NCI-H2171 treated with DMSO at 0.1 percent for 48 hours (cell line): ENCODE results near the gene TSPAN3.

ENCODE experiments used
- DNase-seq: peaks from one replicate; lab custom pipeline; 2025; lab: John Stamatoyannopoulos, UW

The TSPAN3 gene

GRCh38 chr15:77009646-77010311 is 61.1 kb downstream of the TSPAN3 start:
- DNase-seq: no peak

GRCh38 chr15:77009176-77009575 is 61.7 kb downstream of the TSPAN3 start:
- DNase-seq: no peak

- DNase-seq: no peak
Observed at GRCh38 chr15:77004189-77004588, 66.7 kb downstream of the TSPAN3 start.

GRCh38 chr15:77002954-77003912 is 67.7 kb downstream of the TSPAN3 start:
- no peak for DNase-seq

- no peak for DNase-seq
Observed at GRCh38 chr15:77002436-77002835, 68.5 kb downstream of the TSPAN3 start.

- DNase-seq: no peak
Observed at GRCh38 chr15:77001966-77002365, 68.9 kb downstream of the TSPAN3 start.

GRCh38 chr15:77001351-77001750 is 69.6 kb downstream of the TSPAN3 start:
- no peak for DNase-seq

- DNase-seq: no peak
Observed at GRCh38 chr15:76999996-77000395, 70.9 kb downstream of the TSPAN3 start.

GRCh38 chr15:76998663-76999285 is 72.1 kb downstream of the TSPAN3 start:
- DNase-seq: no peak

- no peak for DNase-seq
Observed at GRCh38 chr15:76996526-76997401, 74.1 kb downstream of the TSPAN3 start.

GRCh38 chr15:76996076-76996525 is 74.8 kb downstream of the TSPAN3 start:
- DNase-seq: no peak

GRCh38 chr15:76994971-76995945 is 75.7 kb downstream of the TSPAN3 start, which contains the start of gene PSTPIP1:
TSS of gene PSTPIP1 (plus strand) at chr15:76995126. CDS start at chr15:76995574, 448 bp downstream.
- peak; percentile 85 for DNase-seq

GRCh38 chr15:76994496-76994895 is 76.4 kb downstream of the TSPAN3 start:
- no peak for DNase-seq

GRCh38 chr15:76994001-76994400 is 76.9 kb downstream of the TSPAN3 start:
- no peak for DNase-seq

GRCh38 chr15:76993114-76993725 is 77.7 kb downstream of the TSPAN3 start:
- no peak for DNase-seq

GRCh38 chr15:76991741-76992645 is 78.9 kb downstream of the TSPAN3 start:
- no peak for DNase-seq
